Caco-2 (cell line): ENCODE results near the gene SRSF7. TPM values are rescaled to one million over a fixed set of nuclear protein-coding genes. Genes with fewer than 3 reads are reported as not detected.
"Not testable (repeated sequence)": the region's sequence is repeated elsewhere in the genome, so short reads cannot be mapped to it uniquely, and the experiment has no call there.

Experiments used
- BruUV-seq: library from RNA; stranded (reverse); fragments of 400-500 nt; replicated peaks from 2 replicates; lab custom pipeline; 2021; lab: Mats Ljungman, UMichigan
- CTCF ChIA-PET: fragments of 300-600 bp; sonication (Branson Sonifier 250); formaldehyde crosslinking; loops from one replicate; lab custom pipeline; 2022; ENCODE audit warnings: antibody characterized with exemption; lab: Charles Lee
- POLR2A ChIA-PET: fragments of 300-600 bp; sonication (Branson Sonifier 250); formaldehyde crosslinking; loops from one replicate; lab custom pipeline; 2022; ENCODE audit warnings: antibody characterized with exemption; lab: Charles Lee
- DNase-seq, 2 experiments: peaks; one replicate each; pipeline versions ENCODE4 v3.0.0 to v3.0.0-alpha.2; 2020 to 2022
- H3K27me3 ChIP-seq: replicated peaks from 2 replicates; pipeline ENCODE4 v1.6.0; 2011; ENCODE audit warnings: low read length; ENCODE audit not compliant: control insufficient read depth, insufficient read depth
- H3K36me3 ChIP-seq: 2 replicates; pipeline ENCODE4 v1.5.1; 2011; ENCODE audit warnings: low read length; ENCODE audit not compliant: control insufficient read depth, insufficient read depth
- H3K4me1 ChIP-seq: fragments of 250-450 bp; sonication (Bioruptor Pico); 2 replicates; pipeline ENCODE4 v1.5.1; 2020; ENCODE audit warnings: mild to moderate bottlenecking
- H3K4me3 ChIP-seq: 2 replicates; pipeline ENCODE4 v1.5.1; 2011; ENCODE audit warnings: low read depth, mild to moderate bottlenecking, control low read depth, low read length
- H3K9me3 ChIP-seq: fragments of 250-450 bp; sonication (Bioruptor Pico); 2 replicates; pipeline ENCODE4 v1.5.1; 2020; ENCODE audit warnings: mild to moderate bottlenecking, moderate library complexity
- H3K27ac Mint-ChIP-seq: one replicate; pipeline ENCODE4 v1.8.0; 2022; ENCODE audit warnings: mixed read lengths; ENCODE audit not compliant: unreplicated experiment
- H3K27me3 Mint-ChIP-seq: one replicate; pipeline ENCODE4 v1.8.0; 2022; ENCODE audit warnings: mixed read lengths; ENCODE audit not compliant: insufficient read depth, unreplicated experiment
- H3K36me3 Mint-ChIP-seq: one replicate; pipeline ENCODE4 v1.8.0; 2022; ENCODE audit warnings: mild to moderate bottlenecking, mixed read lengths; ENCODE audit not compliant: insufficient read depth, unreplicated experiment
- H3K4me1 Mint-ChIP-seq: one replicate; pipeline ENCODE4 v1.8.0; 2022; ENCODE audit warnings: low read depth, mixed read lengths; ENCODE audit not compliant: unreplicated experiment
- H3K4me3 Mint-ChIP-seq: one replicate; pipeline ENCODE4 v1.8.0; 2022; ENCODE audit warnings: mild to moderate bottlenecking, moderate library complexity, mixed read lengths; ENCODE audit not compliant: unreplicated experiment
- H3K9me3 Mint-ChIP-seq: one replicate; pipeline ENCODE4 v1.8.0; 2022; ENCODE audit warnings: mixed read lengths; ENCODE audit not compliant: unreplicated experiment
- CTCF ChIP-seq, 2 experiments: fragments of 200-600 bp in 1 of 2; IDR thresholded peaks; 1 replicate in 1 of 2; 2 replicates in 1 of 2; pipeline versions ENCODE4 v1.5.1 to v1.8.0; 2011 to 2022; ENCODE audit warnings: antibody characterized with exemption in 1 of 2, control low read depth in 1 of 2, inconsistent platforms in 1 of 2, low read depth in 1 of 2, low read length in 1 of 2, mild to moderate bottlenecking in 1 of 2, moderate library complexity in 1 of 2; ENCODE audit not compliant: insufficient read depth in 1 of 2, severe bottlenecking in 1 of 2, unreplicated experiment in 1 of 2
- intact Hi-C: fragments of 100-400 bp; cut with micrococcal nuclease; formaldehyde crosslinking; loops from one replicate; pipeline ENCODE4 v1.10.0; 2022; ENCODE audit not compliant: unreplicated experiment
- total RNA-seq: library from RNA; stranded (reverse); gene quantifications from 2 replicates; pipeline ENCODE4 v1.2.3, GENCODE V29; 2022

The SRSF7 gene
- total RNA-seq, 1 experiment from 2014 or later, result 233 TPM

- no peaks in the 10 kb centered on the region for H3K27me3 Mint-ChIP-seq
- ChIA-PET CTCF (interaction anchor here (1.4 to 1.7 kb wide), 2 partner anchors 112 to 160 kb away, joined by 3 to 5 read pairs; no protein-coding TSS in a partner anchor), POLR2A (interaction anchor here (0.9 kb wide), 1 partner anchor 35 kb away, joined by 4 read pairs; no protein-coding TSS in a partner anchor)
- BruUV-seq, result no TSS peak
- peak in 1 of 2 experiments; percentile 60 for DNase-seq
- H3K36me3 Mint-ChIP-seq, result peaks cover 51% of the 10 kb centered on the region
- H3K4me1 Mint-ChIP-seq, result peaks cover 22% of the 10 kb centered on the region
- H3K36me3 ChIP-seq, result peaks cover 1% of the 10 kb centered on the region; the same call in 1 of the 2 replicates
- peaks cover 10% of the 10 kb centered on the region for H3K9me3 Mint-ChIP-seq
- no peaks in the 10 kb centered on the region for H3K9me3 ChIP-seq
- intact Hi-C loops, result loop anchor here (1.0 to 5.0 kb wide), 3 partner anchors 10 to 49 kb away; partner anchors contain the start of gene GALM
- H3K27me3 ChIP-seq, result no peaks in the 10 kb centered on the region
- no peak overlapping the region for H3K4me3 Mint-ChIP-seq
- no peak for TF ChIP-seq CTCF (IDR thresholded peaks at IDR 0.05; ENCODE audit: insufficient read depth in 1 of 2, low read depth in 1 of 2, low read length in 1 of 2, severe bottlenecking in 1 of 2, unreplicated experiment in 1 of 2)
- peaks cover 9% of the 10 kb centered on the region for H3K4me1 ChIP-seq
- H3K27ac Mint-ChIP-seq, result peak overlapping the region; percentile 63
- H3K4me3 ChIP-seq, result no peak overlapping the region
Observed at GRCh38 chr2:38716185-38716584, 35.0 kb downstream of the SRSF7 start.

GRCh38 chr2:38714941-38715340 lies 36.2 kb downstream of the SRSF7 start:
- DNase-seq, H3K27ac Mint-ChIP-seq, H3K36me3 ChIP-seq, H3K27me3 Mint-ChIP-seq, H3K4me1 ChIP-seq, POLR2A ChIA-PET, H3K27me3 ChIP-seq, H3K4me3 ChIP-seq, H3K4me3 Mint-ChIP-seq, H3K9me3 ChIP-seq, BruUV-seq: not testable (repeated sequence)
- H3K4me1 Mint-ChIP-seq, result peaks cover 13% of the 10 kb centered on the region
- intact Hi-C loops, result loop anchor here (5.0 kb wide), 1 partner anchor 48 kb away; the partner anchor contains the start of gene GALM
- peaks cover 10% of the 10 kb centered on the region for H3K9me3 Mint-ChIP-seq
- CTCF ChIA-PET, result interaction anchor here (1.4 to 1.7 kb wide), 2 partner anchors 111 to 159 kb away, joined by 3 to 5 read pairs; no protein-coding TSS in a partner anchor
- peaks cover 45% of the 10 kb centered on the region for H3K36me3 Mint-ChIP-seq

GRCh38 chr2:38713338-38713737 lies 37.8 kb downstream of the SRSF7 start:
- peaks cover 6% of the 10 kb centered on the region for H3K4me1 ChIP-seq
- CTCF ChIA-PET, result interaction anchor here (0.6 kb wide), 1 partner anchor 136 kb away, joined by 3 read pairs; no protein-coding TSS in a partner anchor
- Mint-ChIP-seq H3K27me3 (no peaks in the 10 kb centered on the region), H3K9me3 (peaks cover 10% of the 10 kb centered on the region), H3K4me3 (no peak overlapping the region), H3K27ac (no peak overlapping the region), H3K36me3 (peaks cover 40% of the 10 kb centered on the region), H3K4me1 (peaks cover 13% of the 10 kb centered on the region)
- no peak overlapping the region for H3K4me3 ChIP-seq
- POLR2A ChIA-PET, result no interaction called here
- H3K27me3 ChIP-seq, result no peaks in the 10 kb centered on the region
- TF ChIP-seq CTCF (IDR thresholded peaks at IDR 0.05; ENCODE audit: insufficient read depth in 1 of 2, low read depth in 1 of 2, low read length in 1 of 2, severe bottlenecking in 1 of 2, unreplicated experiment in 1 of 2), result no peak
- intact Hi-C loops, result no loop called here
- no peaks in the 10 kb centered on the region for H3K9me3 ChIP-seq
- BruUV-seq, result no TSS peak
- no peak for DNase-seq
- H3K36me3 ChIP-seq, result peaks cover 1% of the 10 kb centered on the region; the same call in 1 of the 2 replicates
